Stimulated activated effector memory CD8-positive, alpha-beta T cell treated with anti-CD3 and anti-CD28 coated beads, Interleukin-12 subunit alpha, Interleukin-12 subunit beta, amount 100 ng/mL, for 72 hours (primary cell): ENCODE data around the gene TMEM163.
A peak's percentile ranks its signal among the peaks of the same experiment; 100 is the strongest.

Source experiments
- ATAC-seq: fragments of 150-1000 bp; cut with Tn5 transposase; 2 replicates; pipeline ENCODE4 v1.10.0; 2021
- DNase-seq, 2 donors: peaks; one replicate each; pipeline ENCODE4 v3.0.0; 2021 to 2022; ENCODE audit warnings: low spot score in 2 of 2
- H3K27ac Mint-ChIP-seq: one replicate; pipeline ENCODE4 v1.8.0; 2022; ENCODE audit warnings: mild to moderate bottlenecking, mixed read lengths
- H3K36me3 Mint-ChIP-seq: one replicate; pipeline ENCODE4 v1.8.0; 2022; ENCODE audit warnings: mild to moderate bottlenecking, mixed read lengths
- H3K4me1 Mint-ChIP-seq: one replicate; pipeline ENCODE4 v1.8.0; 2022; ENCODE audit warnings: mixed read lengths
- H3K4me3 Mint-ChIP-seq: one replicate; pipeline ENCODE4 v1.8.0; 2022; ENCODE audit warnings: mild to moderate bottlenecking, mixed read lengths
- H3K9me3 Mint-ChIP-seq: one replicate; pipeline ENCODE4 v1.8.0; 2022; ENCODE audit warnings: mixed read lengths

The TMEM163 gene

DNA sequence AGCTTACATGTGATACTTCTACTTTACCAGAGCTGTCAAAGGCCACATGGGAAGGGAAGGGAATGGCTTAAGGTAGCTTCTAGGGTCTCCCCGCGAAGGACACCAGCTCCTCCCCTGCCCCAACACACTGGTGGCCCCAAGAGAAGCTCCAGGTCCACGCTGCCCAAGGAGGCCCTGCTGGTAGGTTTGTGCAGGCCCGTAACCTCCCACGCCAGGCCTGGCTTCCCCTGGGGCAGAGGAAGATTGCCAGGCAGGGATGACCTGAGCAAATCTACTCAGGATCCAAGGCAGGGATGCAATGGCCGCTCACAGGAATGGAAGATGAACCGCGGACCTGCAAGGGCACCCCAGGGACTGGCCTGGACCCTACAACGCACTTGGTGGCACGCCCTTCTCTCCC lies 259.9 kb downstream of the TMEM163 start:
- Mint-ChIP-seq H3K36me3 (peaks cover 1% of the 10 kb centered on the region), H3K27ac (no peak overlapping the region), H3K9me3 (no peaks in the 10 kb centered on the region), H3K4me1 (no peaks in the 10 kb centered on the region), H3K4me3 (no peak overlapping the region)
- DNase-seq (no peak), ATAC-seq (no peak)

DNA sequence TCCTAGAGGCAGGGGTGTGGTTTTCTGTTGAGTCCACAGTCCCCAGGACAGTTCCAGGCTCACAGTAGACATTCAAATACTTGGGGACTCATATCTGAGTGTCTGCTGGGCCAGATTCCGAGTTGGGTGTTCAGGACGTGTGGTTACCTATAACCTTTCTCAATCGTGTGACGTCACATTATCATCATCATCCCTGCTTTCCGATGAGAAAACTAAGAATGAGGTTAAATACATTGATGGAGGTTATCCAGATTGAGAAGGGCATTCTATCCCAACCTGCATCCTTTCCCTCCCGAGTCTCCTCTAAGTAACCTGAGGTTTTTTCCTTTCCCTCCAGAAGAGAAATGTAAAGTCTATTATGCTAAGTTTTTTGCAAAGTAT lies 260.3 kb downstream of the TMEM163 start:
- Mint-ChIP-seq H3K4me3 (no peak overlapping the region), H3K4me1 (no peaks in the 10 kb centered on the region), H3K9me3 (no peaks in the 10 kb centered on the region), H3K27ac (peak overlapping the region; percentile 14), H3K36me3 (peaks cover 5% of the 10 kb centered on the region)
- no peak for DNase-seq
- ATAC-seq: no peak

DNA sequence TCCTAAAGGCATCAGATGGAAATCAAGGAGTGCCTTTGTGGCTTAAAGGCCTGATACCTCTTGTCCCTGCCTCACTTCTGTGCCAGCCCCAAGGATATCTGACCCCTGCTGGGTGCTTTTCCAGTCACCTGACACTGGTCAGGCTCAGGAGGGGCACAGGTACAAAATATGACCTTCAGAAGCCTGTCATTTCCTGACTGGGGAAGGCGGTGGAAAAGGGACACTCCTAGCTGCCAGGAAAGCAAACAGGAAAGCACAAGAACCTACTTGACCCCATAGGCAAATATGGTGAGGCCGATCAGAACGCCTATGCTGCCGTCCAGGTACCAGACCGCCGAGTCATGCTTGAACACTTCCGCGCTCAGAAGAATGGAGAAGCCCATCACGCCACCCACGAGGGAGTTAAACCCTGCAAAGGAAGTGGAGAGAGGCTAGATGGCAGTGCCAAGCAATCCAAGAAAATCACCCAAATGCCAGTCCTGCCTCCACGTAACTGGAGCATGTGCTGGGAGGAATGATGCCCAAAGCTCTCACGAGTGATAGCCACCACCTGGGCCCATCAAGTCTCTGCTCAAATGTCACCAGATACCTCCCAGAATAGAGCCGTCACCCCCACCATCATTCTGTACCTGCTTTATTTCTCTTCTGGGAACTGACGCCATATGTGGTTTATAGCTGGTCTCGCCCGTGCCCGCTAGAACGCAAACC lies 260.9 kb downstream of the TMEM163 start:
- peaks cover 5% of the 10 kb centered on the region for H3K36me3 Mint-ChIP-seq
- ATAC-seq (no peak), DNase-seq (no peak)
- H3K9me3 Mint-ChIP-seq: no peaks in the 10 kb centered on the region
- H3K27ac Mint-ChIP-seq: peak overlapping the region; percentile 14
- H3K4me1 Mint-ChIP-seq: no peaks in the 10 kb centered on the region
- no peak overlapping the region for H3K4me3 Mint-ChIP-seq

DNA sequence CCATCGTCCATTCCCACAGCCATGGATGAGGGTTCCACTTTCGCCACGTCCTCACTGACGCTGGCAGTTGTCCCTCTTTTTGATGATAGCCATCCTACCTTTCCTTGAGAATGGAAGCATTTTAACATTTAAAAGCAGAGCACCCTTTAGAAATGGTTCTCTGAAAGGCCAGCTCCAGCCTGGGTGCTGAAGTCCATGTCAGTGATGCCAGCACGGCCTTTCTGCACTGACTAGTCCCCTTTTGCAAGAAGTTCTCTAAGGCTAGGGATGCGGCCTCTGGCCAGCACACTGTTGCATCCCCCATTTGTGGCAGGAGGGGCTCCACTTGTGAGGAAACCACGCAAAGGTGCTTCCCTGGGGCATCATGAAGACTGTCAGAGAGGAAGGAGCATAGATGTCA lies 261.4 kb downstream of the TMEM163 start:
- Mint-ChIP-seq H3K4me3 (no peak overlapping the region), H3K36me3 (peaks cover 5% of the 10 kb centered on the region), H3K27ac (peak overlapping the region; percentile 17), H3K9me3 (no peaks in the 10 kb centered on the region), H3K4me1 (no peaks in the 10 kb centered on the region)
- DNase-seq (no peak), ATAC-seq (no peak)

DNA sequence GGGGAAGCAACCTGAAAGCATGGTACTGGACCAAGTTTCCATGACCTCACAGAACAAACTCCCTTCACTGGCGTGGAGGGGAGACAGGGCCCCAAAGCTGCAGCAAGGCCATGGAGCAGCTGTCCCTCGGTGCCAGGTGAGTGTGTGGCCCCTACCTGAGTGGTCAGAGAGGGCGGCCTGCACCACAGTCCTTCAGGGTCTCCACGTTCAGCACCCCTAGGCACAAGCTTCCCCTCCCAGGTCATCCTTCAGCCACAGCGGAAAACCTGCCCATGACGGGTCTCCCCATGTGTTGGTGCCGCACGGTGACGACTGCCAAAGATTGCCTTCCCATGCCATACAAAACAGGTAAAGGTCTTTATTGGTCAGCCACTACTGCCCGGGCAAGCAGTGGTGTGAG lies 263.4 kb downstream of the TMEM163 start:
- Mint-ChIP-seq H3K4me1 (peaks cover 10% of the 10 kb centered on the region), H3K27ac (no peak overlapping the region), H3K9me3 (no peaks in the 10 kb centered on the region), H3K4me3 (no peak overlapping the region), H3K36me3 (peaks cover 5% of the 10 kb centered on the region)
- ATAC-seq: no peak
- DNase-seq: no peak

DNA sequence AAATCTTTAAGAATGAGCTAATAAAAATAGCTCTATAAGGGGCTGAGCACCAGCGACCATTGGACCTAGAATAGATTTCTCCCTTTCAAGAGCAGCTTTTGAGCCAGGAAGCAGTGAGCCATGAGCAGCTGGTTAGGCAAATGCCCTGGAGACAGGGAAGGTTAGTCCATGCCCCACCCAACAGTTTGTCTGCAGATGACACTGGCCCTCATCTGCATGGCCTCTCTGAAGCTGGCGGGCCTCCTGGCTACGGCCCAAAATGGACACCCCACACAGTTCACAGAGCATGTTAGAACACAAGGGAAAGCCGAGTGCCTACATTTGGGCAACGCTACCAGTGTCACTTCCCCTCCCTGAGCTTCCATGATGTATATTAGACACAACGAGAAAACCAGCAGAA lies 263.9 kb downstream of the TMEM163 start:
- H3K36me3 Mint-ChIP-seq: peaks cover 5% of the 10 kb centered on the region
- no peak overlapping the region for H3K4me3 Mint-ChIP-seq
- H3K9me3 Mint-ChIP-seq: no peaks in the 10 kb centered on the region
- H3K27ac Mint-ChIP-seq: no peak overlapping the region
- ATAC-seq (no peak), DNase-seq (no peak)
- H3K4me1 Mint-ChIP-seq: peaks cover 15% of the 10 kb centered on the region

DNA sequence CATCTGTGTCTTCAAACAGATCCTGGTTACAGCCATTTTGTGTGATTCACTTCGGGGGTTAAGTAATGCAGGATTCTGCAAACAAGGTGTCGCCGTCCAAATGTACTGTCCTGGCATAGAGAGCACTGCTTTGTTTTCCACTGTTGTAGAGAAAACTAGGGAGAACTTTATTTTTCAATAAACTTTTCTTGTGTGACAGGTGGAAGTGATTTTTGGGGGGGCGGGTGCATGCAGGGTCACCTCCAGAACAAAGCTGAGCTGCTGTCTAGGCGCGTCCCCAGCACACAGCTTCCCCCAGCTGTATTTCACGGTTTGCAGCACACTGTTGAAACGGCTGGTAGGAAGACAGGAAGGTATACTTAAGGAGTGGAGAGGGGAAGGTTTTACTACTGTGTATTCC lies 264.4 kb downstream of the TMEM163 start:
- Mint-ChIP-seq H3K9me3 (no peaks in the 10 kb centered on the region), H3K4me3 (no peak overlapping the region), H3K27ac (no peak overlapping the region), H3K36me3 (peaks cover 8% of the 10 kb centered on the region), H3K4me1 (peaks cover 15% of the 10 kb centered on the region)
- DNase-seq (no peak), ATAC-seq (no peak)

DNA sequence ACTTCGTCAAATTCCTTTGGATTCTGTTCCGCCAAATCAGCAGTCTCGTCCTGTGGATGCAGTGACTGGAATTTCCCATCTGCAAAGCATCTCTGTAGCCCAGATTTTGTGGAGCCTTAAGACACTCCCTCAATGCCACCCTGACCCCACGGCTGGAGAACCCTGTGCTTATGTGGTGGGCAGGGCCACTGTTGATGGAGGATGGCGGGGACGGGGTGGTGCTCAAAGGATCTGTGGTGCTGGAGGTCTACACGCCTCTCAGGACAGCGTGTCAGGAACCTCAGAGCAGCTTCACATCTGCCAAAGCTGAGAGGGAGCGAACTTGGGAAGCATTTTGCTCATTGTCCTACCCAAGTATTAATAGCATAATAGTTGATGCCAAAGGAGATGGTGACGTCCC lies 264.8 kb downstream of the TMEM163 start:
- H3K9me3 Mint-ChIP-seq: no peaks in the 10 kb centered on the region
- ATAC-seq (no peak), DNase-seq (no peak)
- H3K4me1 Mint-ChIP-seq: peaks cover 15% of the 10 kb centered on the region
- H3K36me3 Mint-ChIP-seq: peaks cover 12% of the 10 kb centered on the region
- H3K27ac Mint-ChIP-seq: no peak overlapping the region
- no peak overlapping the region for H3K4me3 Mint-ChIP-seq

DNA sequence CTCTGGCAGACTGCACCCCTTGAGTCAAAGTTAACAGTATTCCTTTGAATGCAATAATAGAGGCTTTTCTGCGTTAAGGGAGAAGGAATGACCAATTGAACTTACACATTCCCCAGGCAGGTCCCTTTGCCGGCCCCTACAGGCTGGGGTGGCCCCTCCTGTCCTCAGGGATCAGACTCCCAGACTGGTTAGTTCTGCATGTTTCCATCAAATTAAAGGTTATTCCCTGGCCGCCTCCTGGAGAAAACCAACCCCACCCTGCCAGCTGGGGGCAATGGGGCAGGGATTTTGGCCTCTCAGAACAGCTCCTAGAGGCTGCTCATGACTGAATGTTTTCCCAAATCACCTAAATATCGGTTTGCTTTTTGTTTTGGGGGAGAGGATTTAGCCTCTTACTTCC lies 265.3 kb downstream of the TMEM163 start:
- H3K27ac Mint-ChIP-seq: no peak overlapping the region
- DNase-seq (no peak), ATAC-seq (no peak)
- peaks cover 15% of the 10 kb centered on the region for H3K4me1 Mint-ChIP-seq
- H3K4me3 Mint-ChIP-seq: no peak overlapping the region
- H3K9me3 Mint-ChIP-seq: no peaks in the 10 kb centered on the region
- H3K36me3 Mint-ChIP-seq: peaks cover 17% of the 10 kb centered on the region

DNA sequence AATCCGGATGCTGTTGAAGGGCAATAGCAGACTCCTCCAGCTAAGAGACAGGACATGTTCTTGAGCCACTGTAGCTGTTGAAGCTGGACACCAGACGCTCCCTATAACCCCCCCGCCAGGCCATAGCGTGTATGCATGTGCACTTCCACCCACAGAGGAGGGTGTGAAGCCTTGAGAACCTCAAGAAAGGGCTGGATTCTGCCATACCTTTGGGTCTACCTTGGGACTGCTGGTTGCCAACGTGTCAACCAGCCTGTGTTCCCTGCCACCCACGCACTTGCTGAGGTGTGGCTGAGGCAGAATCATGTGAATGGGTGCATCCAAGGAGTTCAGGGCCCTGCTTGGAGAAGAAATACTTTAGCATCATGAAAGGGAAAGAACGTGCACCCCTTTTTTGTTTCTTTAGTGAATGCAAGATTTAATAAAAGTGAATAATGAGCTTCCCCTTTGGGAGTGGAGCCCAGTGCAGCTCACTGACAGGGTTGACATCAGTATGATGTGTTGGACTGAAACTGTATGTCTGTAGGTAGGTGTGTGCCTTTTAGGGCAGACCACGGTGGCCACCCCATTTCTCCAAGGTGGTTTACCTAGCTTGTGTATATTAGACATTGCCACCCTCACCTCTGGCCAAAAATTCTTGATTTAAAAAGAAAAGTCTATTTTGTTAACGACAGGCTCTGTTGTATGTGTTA lies 266.6 kb downstream of the TMEM163 start:
- H3K9me3 Mint-ChIP-seq: no peaks in the 10 kb centered on the region
- no peak for ATAC-seq
- no peak overlapping the region for H3K27ac Mint-ChIP-seq
- H3K4me3 Mint-ChIP-seq: no peak overlapping the region
- H3K4me1 Mint-ChIP-seq: peaks cover 15% of the 10 kb centered on the region
- H3K36me3 Mint-ChIP-seq: peaks cover 25% of the 10 kb centered on the region
- DNase-seq: no peak

DNA sequence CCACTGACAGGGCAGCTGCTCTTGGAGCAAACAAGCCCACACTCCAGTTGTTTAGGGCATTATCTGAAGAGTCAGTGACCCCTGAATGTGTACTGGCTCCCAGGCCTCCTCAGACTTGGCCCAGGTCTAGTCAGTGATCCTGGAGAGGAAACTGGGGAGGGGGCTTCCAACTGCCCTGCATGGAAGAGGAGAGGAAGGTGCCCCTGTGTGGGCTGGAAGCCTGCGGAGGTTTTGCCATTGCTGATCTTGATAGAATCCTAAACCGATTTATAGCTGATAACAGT lies 267.5 kb downstream of the TMEM163 start:
- Mint-ChIP-seq H3K9me3 (no peaks in the 10 kb centered on the region), H3K4me3 (no peak overlapping the region), H3K36me3 (peaks cover 25% of the 10 kb centered on the region), H3K27ac (peak overlapping the region; percentile 84), H3K4me1 (peaks cover 15% of the 10 kb centered on the region)
- ATAC-seq (no peak), DNase-seq (no peak)

DNA sequence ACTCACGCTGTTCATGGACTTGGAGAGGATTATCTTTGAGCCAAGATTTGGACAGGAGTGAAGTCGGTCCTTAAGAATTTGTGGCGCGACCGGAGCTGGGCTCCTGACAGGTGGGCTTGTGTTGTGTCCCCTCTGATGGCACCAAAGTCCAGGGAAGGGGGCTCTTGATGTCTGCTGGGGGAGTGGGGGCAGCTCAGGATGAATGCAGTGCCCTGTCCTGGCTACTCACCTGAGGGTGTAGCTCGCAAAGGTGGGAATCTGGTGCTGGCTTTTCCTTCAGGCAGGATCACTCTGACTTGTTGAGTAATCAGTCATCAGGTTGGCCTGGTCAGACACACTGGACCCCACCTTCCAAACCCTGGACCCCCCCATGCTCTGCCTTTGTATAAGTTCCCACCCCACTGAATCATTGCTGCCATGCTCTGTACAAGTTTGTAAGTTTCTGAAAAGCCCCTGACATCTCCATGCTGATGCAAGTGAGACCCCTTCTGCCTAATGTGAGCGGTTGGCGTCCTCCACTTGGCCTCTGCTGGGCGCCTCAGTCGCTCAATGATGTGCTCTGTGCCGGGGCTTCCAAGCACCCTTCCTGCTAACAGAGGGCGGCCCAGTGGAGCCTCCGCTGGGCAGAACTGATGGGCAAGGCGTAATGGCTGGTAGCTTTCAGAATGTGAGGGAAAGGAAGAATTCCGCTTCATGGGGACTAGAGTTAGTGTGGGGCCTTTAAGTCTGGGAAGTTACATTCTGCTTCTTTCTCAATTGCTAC lies 268.9 kb downstream of the TMEM163 start:
- Mint-ChIP-seq H3K9me3 (no peaks in the 10 kb centered on the region), H3K4me1 (peaks cover 15% of the 10 kb centered on the region)

DNA sequence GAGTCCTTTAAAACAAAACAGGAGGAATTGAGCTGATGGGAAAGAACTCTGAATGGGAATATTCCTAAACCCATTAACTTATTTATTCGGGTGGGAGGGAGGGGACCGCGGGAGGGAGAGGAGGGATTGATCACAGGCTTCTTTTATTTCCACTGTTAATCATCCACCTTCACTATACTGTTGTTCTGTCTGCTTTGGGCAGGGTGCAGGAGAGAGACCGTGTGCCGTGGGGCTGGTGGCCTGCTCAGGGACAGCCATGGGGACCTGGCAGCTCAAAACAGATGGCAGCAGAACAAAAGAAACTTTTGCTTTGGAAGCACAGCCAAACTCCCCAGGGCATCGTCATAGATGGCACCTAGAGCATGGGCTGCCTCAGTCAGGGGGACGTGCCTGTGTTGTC lies 269.6 kb downstream of the TMEM163 start:
- no peak for DNase-seq
- no peak for ATAC-seq
- H3K36me3 Mint-ChIP-seq: peaks cover 25% of the 10 kb centered on the region
- no peak overlapping the region for H3K4me3 Mint-ChIP-seq
- H3K9me3 Mint-ChIP-seq: no peaks in the 10 kb centered on the region
- peaks cover 15% of the 10 kb centered on the region for H3K4me1 Mint-ChIP-seq
- peak overlapping the region; percentile 84 for H3K27ac Mint-ChIP-seq

More for the DNA sequence above, 268.9 kb downstream of the TMEM163 start:
- no peak for ATAC-seq
- no peak for DNase-seq
- Mint-ChIP-seq H3K27ac (peak overlapping the region; percentile 84), H3K4me3 (no peak overlapping the region), H3K36me3 (peaks cover 25% of the 10 kb centered on the region)

DNA sequence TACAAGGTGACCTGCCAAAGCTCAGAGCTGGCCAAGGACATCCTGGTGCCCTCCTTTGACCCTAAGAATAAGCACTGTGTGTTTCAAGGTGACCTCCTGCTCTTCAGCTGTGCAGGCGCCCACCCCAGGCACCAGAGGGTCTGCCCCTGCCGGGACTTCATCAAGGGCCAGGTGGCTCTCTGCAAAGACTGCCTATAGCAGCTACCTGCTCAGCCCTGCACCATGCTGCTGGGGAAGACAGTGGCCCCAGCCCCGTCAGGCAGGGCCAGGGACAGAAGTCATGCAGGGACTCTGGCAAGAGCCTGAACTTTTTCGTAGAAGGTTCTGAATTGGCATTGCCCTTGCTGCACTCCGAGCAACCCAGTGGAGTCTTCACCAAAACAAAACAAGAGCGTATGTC lies 270.1 kb downstream of the TMEM163 start:
- H3K27ac Mint-ChIP-seq: peak overlapping the region; percentile 84
- DNase-seq: no peak
- no peaks in the 10 kb centered on the region for H3K9me3 Mint-ChIP-seq
- H3K36me3 Mint-ChIP-seq: peaks cover 20% of the 10 kb centered on the region
- peaks cover 15% of the 10 kb centered on the region for H3K4me1 Mint-ChIP-seq
- ATAC-seq: no peak
- H3K4me3 Mint-ChIP-seq: no peak overlapping the region

DNA sequence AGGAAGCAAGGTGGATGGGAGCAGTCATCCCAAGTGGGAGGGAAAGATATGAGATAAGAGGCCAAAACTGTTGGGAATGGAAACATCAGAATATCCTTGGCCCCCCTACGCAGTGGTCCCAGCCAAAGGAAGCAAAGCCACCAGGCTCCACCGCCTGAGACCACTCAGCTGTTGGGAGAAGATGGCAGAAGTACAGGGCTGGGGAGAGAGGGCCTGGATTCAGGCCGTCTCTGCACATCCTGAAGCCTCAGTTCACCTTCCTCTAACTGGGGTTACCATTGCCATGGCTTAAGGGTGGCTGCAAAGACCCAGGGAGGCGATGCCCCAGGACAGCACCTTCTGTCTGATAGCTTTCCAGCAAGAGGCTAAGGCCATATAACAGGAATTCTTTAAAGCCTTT lies 271.1 kb downstream of the TMEM163 start:
- Mint-ChIP-seq H3K4me1 (peaks cover 15% of the 10 kb centered on the region), H3K36me3 (peaks cover 24% of the 10 kb centered on the region), H3K4me3 (no peak overlapping the region), H3K9me3 (no peaks in the 10 kb centered on the region), H3K27ac (no peak overlapping the region)
- no peak for ATAC-seq
- DNase-seq: no peak
